Retina (tissue), 1 donor: ENCODE measurements around the gene OSBPL2.

Source experiments
- DNase-seq: peaks from one replicate; pipeline ENCODE4 v3.0.0-alpha.2; 2016

Gene OSBPL2

DNA sequence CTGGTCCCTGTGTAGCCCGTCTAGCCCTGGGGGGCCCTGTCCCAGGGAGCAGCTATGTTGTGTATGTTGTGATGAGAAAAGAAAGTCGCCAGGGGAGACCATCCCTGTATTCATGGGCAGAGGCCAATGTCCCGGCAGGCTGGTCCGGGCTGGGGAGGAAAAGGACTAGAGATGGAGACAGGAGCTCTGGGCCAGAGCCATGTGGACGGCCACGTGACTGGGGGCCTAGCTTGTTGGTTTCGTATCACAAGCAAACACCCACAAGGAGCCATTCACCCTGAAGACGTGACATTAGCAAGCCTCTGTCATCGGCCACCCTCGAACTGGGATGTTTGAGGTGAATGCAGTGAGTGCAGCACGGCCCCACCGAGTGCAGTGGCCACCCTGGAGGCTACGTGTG, 15.3 kb upstream of the OSBPL2 start:
- no peak for DNase-seq

DNA sequence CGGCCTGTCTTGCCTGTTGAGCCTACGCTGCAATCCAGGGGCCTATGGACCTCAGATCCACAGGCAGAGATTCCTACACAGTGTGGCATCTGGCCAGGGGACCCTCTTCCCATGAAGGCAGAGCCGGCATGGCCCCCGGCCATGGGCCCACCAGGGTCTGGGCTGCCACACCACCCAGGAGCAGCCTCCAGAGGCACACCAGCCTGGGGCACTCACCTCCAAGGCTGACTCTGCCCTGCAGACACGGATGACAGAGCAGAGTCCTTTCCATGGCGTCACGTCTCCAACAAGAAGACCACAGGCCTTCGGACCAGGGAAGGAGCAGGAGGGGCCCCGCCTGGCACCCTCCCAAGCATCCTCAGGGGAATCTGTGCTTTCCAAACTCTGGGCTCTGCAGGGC, 14.8 kb upstream of the OSBPL2 start:
- DNase-seq = no peak

DNA sequence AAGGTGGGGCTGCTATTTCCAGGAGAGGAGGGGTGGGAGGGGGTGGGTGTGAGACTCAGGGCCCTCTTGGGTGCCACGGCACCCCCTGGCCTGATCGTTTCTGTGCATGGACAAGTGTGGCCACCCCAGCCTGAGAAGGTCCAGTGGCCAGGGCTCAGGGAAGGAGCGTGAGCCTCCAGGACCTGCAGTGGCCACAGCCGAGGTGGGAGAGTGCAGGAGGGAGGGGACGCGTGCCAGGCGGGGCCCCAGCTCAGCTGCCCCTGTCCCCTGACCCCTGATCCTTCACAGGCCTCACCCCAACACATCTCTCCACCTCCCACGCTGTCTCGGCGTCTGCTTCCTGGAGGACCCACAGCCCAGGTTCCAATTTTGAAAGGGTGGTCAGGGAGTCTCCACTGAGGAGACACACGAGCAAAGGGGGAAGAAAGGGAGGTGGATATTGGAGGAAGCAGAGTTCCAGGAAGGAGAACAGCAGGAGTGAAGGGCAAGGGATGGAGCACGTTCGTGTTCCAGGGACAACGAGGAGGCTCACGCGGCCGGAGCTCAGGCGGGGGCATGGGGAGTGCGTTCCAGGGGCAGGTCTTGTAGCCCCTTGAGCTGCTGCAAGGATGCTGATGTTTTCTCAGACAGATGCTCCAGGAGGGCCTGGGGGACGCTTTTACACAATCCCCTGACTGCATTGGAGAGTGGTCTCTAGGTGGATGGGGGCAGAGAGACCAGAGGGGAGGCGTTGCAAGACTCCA, 14.0 kb upstream of the OSBPL2 start:
- DNase-seq = no peak

DNA sequence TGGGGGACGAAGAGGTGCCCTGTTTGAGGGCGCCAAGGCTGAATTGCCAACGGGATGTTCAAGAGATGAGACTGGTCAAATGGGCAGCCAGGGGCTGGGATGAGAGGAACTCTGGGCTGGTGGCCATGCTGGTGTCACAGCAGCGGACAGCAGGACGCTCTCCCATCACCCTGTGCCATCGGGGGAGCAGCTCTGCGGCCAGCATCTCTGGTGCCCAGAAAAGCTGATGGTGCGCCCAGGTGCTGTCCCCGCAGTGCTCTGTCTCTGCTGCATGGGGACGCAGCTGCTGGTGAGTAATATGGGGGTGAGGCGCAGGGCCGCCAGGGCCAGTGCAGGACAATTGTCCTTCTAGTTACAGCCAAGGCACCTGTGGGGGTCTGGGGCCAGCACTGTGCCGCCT, 13.3 kb upstream of the OSBPL2 start:
- DNase-seq = no peak

DNA sequence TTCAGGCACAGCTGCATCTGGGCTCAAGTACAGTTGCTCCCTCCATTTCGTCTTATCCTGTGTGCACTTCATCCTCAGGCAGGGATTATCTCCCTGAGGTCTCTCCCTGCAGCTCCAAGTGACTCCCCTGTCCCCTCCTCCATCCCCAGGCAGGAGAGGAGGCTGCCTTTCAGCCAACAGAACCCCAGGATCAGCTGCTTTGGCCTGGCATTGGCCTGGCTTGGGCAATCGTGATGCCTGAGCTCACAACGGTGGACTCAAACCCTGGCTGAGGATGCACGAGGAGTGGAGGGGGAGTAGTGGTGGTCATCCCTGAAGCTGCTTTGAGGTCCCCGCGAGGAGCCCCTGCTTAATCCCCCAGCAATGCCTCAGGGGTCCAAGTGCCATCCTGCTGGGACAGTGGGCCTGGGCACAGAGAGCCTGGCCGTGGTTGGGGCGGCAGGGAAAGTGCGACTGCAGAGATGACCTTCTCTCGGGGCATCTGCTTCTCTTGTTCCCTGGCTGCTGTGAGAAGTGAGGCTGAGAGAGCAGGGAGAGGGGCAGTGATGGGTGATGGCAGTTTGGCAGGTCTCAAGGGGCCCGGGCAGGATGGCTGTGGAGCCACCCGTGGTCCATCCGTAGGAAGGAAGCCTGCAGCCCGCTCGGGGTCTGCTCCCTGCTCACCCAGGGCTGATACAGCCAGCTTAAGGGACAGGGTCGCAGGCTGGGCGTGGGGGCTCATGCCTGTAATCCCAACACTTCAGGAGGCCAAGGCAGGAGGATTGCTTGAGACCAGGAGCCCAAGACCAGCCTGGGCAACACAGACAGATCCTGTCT, 12.3 kb upstream of the OSBPL2 start:
- no peak for DNase-seq

DNA sequence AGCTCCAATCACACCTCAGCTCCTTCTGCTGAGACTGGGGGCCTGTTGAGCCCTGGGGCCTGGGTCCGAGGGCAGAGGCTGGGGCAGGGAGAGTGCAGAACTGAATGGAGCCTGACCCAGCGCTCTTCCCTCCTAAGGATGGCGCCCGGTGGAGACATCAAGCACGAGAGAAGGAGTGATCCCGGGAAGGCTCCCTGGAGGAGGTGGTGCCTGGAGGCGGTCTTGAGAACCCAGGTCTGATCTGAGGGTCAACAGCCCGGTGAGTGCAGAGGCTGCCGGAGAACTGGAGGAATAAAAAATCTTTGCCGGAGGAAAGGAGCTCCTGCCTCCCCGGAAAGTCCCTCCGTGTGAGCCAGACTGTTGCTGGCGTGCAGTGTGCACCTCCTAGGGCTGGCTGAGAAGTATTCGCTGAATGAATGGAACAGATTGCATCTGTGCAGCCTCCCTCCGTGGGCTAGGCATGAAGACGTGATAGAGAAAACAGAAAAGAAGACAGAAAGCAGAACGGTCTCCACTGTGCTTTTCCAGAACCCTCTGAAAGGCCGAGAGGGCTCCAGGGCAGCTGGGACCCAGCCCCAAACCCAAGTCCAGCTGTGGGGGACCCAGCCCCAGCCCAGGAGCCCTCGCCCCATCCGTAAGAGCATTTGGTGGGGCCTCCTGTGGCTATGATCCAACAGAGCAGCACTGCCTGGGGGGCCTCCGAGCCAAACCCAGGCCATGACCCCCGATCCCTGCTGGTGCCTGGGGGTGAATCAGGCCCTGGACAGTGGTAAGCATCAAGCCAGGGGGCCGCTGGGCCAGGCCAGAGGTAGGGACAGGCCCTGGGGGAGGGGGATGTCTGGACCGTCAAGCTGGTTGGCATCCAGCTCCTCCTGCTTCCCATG, 11.4 kb upstream of the OSBPL2 start:
- DNase-seq = no peak

DNA sequence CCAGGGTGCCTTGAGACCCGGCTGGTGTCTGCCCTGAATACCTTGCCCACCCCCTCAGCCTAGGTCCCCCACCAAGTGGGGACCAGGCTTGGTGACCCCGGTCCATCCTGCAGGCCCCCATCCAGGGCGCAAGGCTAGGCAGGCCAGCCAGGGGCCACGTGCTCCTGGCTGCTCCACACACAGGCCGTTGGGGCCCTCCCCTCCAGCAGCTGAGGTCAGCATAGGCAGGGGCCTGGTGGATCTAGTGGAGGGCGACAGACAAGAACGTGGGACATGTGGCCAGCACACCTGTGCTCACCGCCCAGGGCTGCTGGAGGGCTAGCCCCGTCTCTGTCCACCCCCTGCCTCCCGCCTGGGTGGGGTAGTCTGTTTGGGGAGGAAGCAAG, 10.7 kb upstream of the OSBPL2 start:
- DNase-seq = no peak

DNA sequence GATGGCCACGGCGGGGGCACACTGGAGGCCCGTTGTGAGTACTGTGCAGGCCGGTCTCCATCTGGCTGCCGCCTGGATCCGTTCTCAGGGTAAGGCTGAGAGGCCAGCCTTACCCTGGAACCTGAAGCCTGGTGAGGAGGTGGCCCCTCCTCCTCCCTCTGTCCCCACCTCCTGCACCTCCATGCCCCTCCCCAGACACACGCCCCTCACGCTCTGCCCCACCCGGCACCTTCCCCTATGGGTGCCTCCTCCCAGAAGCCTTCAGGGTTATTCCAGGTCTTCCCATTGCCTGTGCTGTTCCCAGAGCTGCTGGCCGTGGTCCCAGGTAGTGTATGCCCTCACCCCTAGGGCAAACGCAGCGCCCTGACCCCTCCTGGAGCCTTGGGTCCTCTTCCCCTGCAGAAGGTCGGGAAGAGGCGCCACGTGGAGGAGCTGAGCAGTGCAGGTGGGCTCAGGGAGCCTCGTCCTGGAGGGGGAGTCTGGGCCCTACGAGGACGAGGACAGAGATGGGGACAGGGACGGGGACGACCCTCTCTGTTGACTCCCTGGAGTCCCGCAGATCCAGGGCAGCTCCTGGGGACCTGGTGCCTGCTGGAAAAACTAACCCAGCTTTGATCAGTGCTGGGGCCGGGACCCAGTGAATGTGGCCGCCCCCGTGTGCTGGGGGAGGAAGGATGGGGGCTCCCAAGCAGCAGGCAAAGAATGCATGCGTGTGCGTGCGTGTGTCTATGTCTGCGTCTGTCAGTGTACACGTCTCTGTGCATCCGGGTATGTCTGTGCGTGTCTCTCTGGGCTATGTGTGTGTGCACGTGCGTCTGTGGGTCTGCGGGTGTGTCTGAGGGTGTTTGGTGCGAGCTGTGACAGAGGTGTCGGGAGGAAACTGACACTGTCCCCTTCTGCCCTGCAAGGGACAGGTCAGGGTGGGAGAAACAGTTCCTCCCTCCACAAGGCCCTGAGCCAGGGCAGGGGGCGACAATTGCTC, 10.1 kb upstream of the OSBPL2 start:
- DNase-seq = no peak

DNA sequence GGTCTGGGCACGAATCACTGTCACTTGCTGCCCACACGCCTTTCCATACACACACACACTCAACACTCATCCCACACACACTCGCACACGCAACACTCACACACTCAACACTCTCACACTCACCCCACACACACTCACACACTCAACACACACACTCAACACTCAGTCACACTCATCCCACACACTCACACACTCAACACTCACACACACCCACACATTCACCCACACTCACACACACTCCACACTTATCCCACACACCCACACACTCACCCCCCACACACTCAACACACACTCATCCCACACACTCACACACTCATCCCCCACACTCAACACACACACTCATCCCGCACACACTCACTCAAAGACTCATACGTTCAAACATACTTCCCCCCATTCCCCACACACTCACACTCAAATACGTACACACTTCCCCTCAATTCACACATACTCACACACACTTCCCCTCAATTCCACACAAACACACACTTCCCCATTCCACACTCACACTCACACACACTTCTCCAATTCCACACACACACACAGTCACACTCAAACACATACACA, 9.3 kb upstream of the OSBPL2 start:
- no peak for DNase-seq

DNA sequence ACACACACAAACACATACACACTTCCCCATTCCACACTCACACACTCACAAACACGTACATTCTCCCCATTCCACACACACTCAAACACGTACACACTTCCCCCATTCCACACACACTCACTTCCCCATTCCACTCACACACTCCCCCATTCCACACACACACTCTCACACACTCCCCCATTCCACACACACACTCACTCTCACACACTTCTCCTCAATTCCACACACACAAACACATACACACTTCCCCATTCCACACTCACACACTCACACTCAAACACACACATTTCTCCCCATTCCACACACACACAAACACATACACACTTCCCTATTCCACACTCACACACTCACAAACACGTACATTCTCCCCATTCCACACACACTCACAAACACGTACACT, 8.7 kb upstream of the OSBPL2 start:
- DNase-seq = no peak

DNA sequence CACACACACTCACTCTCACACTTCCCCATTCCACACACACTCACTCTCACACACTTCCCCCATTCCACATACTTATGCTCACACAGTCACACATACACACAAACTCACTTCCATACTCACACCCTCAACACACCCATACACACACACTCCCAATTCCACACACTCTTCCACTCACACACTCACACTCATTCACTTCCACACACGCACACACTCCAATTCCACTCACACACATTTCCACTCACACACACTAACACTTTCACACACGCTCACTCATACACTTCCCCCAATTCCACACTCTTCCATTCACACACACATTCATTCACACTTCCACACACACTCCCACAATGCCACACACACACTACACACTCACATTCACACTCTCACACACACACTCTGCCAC, 8.0 kb upstream of the OSBPL2 start:
- no peak for DNase-seq

DNA sequence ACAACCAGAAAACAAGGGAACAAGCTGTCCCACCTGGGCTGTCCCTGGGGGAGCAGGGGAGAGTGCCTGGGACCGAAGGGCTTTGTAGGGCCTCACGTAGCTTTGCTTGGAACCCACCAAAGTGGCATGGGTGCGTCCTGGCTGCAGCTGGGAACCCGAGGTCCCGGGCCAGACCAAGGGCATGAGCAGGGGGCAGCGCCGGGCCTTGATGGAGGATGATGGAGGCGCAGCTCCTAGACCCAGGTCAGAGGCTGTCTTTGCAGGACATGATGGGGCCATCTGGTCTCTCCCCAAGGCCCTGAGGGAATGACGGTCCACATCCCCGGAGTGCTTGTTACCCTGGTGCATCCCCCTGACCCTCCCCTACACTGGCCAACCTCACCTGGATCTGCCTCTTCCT, 7.6 kb upstream of the OSBPL2 start:
- DNase-seq = no peak

DNA sequence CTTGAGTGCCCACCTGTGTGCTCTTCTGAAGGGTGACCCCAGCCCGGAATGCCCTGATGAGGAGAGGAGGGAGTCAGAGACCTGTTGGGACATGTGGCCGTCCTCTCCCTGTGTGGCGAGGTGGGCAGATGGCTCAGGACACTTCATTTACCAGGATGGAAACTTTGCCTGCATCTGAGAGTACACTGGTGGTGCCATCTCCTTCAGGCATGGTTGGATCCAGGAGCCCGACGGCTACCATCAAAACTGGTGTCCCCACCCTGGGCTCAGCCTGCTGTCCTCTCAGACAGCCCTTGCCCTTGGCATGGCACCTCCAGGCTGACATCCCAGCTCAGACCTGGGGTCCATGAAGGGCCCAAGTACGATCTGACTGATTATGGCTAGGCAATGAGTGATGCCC, 7.0 kb upstream of the OSBPL2 start:
- no peak for DNase-seq

DNA sequence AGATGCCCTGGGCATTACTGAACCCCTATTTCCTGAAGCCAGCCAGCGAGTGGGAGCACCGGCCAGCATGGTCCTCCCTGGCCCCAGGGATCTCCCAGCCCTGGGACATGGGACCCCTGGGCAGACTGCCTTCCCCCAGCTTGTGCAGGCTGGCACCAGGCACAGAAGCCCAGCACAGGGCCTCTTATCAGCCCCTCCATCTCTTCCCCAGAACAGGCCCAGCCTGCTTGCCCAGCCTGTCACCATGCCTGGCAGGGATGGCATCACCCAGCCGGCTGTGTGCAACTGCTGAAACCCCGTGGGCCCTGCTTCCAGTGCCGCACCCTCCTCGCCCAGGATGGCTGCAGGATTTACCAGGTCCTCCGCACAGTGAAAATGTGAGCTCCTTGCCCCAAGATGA, 6.1 kb upstream of the OSBPL2 start:
- DNase-seq = no peak

DNA sequence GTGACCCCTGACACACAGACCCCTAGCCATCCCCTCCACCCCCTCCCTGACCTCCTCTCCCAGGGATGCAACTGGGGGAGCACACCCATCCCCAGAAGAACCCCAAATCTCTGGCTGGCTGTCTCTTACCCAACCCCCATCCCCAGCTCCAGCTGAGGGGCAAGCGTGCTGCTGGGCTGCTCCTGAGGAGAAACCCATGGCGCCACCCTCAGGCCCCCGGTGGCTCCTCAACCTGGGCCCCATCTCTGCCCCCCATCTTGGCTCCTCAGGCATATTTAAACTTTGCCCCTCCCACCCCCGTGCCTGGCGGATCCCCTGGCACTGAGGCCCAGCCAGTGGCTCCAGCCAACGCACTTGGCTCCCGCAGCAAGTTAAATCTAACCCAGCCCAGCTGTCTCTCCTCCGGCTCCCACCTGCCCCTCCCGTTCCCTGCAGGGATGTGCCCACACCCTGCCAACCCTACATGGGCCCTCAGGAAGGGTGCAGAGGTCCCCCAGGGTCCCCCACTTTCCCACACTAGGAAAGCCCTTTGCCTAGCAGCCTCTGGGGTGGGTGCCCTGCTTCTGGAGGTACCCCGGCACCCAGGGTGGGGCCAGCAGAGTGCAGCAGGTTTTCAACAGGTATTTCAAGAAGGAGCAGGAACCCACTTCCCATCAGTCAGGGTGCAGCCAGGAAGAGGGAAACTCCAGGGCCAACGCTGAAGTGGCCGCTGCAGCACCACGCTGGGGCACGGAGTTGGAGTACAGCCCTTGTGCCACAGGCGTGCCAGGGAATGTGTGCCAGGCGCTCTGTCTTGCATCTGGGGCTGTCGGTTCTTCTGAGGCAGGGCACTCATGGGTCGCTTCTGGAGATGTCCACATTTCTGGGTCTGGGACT, 5.3 kb upstream of the OSBPL2 start:
- no peak for DNase-seq

DNA sequence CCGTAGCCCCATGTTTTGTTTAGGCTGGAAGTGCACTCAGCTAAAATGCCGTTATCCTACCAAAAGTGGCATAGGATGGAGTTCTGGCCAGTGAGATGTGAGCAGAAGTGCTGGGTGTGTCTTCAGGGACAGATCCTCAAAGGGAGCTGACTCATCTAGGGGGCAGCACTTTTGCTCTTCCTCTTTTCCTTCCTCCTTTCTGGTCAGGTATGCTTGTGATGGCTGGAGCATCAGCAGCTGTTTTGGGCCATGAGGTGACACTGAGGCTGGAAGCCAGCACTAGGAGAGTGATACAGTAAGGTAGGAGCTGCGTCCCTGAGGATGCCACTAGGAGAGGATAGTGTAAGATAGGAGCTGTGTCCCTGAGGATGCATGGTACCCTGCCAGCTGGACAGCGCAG, 4.6 kb upstream of the OSBPL2 start:
- DNase-seq = no peak

DNA sequence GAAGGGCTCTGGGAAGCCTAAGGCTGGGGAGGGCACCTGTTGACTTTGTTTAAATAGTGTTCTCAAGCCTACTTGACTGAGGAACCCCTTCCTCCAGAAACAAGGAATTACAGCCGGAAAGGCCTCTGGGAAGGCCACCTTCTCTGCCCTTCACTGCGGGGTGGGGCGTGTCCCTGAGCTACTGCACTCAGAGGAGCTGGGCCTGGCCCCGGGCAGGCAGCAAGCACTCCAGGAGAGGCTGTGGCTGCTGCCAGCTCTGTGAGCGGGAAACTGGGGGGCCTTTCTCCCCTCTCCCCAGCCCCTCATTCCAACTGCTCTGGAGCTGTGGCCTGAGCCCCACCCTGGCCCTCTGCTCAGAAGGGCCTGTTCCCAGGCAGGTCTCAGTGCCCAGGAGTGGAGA, 4.0 kb upstream of the OSBPL2 start:
- no peak for DNase-seq

DNA sequence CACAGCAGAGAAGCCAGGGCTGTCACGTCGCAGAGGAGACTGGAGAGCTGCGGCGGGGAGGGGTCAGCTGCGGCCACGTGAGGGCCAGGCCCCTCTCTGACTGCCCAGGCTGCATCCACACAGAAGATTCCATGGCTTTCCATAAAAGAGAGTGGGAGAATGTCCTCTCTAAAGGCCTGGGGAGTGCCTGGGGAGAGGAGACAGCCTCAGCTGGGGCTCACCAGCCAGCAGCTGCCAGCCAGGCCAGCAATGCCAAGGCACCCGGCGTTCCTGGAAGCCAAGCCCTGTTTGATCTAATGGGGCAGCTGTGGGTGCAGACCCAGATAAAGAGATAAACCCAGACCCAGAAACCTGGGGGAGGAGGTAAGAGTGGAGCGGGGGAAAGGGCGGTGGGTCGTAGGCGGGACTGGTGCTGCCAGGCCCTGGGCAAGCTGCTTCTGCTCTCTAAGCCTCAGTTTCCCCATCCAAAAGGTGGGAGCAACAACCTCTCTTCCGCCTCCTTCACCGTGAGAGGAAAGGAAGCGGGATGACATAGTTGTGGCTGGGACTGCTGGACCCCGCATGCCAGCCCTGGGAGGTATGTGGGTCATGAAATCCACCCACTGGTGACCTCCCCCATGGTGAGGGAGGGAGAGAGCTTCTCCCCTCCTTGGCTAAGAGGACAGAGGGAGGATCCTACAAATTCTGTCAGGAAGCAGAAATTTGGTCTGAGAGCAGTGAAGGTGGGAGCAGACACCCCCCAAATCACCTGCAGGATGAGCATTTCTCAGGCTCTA, 3.1 kb upstream of the OSBPL2 start:
- no peak for DNase-seq

DNA sequence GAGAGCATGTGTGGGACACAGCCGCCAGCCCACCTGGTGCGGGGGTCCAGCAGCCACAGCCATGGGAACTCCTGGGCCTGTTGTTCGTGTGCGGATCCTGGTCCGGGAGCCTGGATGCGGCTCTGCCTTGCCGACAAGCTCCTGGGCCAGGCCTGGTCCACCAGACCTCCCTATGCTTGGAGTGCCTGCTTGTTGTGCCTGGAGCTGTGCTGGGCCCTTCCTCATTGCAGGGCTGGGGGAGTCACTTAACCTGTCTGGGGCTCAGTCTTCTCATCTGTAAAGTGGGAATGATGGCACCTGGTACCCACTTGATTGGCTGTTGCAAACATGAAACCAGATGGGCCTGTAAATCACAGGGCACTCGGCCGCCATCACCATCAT, 2.6 kb upstream of the OSBPL2 start:
- no peak for DNase-seq

DNA sequence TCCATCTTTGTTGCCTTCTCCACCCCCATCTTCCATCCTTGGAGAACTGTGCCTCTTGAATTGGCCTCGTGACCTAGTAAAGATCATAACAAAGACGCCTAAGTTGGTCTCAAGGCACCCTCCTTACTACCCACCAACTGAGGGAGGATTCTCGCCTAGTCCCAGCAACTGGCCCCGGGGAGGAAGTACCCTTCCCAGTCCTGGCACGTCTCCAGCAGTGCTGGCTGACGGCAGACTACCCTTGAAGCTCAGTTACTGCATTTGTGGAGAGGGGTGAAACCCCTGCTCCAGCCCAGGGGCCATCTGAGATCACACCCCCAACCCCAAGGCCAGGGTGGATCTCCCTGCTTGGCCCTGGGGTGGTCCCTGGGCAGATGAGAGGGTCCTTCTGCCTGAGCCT, 2.1 kb upstream of the OSBPL2 start:
- no peak for DNase-seq
